IPS DF 19.7 (cell line): ENCODE results near the gene PANK1.
"Not testable (repeated sequence)": the region's sequence is repeated elsewhere in the genome, so short reads cannot be mapped to it uniquely, and the experiment has no call there.

ENCODE experiments used
- DNase-seq: peaks from one replicate; pipeline ENCODE4 v3.0.0-alpha.2; 2013; ENCODE audit warnings: low read depth, low spot score

Gene PANK1

DNA sequence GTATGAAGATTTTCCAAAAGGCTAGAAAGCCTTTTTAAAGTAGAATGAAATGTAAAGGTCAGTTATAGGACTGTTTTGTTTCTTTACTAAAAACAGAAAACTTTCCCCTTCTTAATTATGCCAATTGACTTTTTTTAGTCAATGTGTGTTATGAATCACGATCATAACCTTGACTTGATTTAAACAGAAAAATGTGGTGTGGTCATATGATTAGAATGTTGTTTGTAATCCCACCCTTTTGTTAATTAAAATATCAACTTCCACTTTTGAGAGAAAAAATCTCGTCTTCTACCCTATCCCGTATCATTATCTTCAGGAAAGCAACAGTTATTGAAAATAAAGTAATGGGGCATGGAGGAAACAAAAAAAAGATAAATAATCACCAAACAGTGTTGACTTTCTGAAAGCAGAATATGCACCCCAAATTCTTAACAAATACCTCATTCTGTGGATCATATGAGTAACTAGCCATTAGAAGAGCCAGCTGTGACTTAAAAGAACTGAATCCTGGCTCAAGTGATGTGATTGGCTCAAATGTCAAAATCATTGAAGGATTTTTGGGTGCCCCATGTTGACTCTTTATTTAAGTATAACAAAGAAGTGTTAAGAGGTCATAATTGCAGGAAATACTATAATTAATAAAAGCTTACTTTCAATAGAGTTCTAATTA lies 77.3 kb downstream of the PANK1 start:
- DNase-seq, result no peak

DNA sequence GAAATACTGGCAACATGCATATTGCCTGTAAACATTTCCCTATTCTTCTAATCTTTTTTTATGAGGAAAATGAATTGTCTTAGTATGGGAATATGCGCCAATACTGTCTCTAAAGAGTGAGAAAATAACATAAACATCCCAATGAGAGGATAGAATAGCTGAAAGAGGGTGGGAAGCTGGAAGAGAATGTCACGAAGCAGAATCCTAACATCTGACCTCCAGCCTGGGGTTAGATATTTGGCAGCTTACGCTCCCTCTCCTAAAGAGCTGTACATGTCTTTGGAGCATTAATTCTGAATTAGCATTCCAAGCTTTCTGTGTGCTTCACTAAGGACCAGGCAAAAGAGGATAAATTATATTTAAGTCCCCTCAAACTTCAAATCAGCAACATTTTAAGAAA lies 78.0 kb downstream of the PANK1 start:
- DNase-seq, result no peak

DNA sequence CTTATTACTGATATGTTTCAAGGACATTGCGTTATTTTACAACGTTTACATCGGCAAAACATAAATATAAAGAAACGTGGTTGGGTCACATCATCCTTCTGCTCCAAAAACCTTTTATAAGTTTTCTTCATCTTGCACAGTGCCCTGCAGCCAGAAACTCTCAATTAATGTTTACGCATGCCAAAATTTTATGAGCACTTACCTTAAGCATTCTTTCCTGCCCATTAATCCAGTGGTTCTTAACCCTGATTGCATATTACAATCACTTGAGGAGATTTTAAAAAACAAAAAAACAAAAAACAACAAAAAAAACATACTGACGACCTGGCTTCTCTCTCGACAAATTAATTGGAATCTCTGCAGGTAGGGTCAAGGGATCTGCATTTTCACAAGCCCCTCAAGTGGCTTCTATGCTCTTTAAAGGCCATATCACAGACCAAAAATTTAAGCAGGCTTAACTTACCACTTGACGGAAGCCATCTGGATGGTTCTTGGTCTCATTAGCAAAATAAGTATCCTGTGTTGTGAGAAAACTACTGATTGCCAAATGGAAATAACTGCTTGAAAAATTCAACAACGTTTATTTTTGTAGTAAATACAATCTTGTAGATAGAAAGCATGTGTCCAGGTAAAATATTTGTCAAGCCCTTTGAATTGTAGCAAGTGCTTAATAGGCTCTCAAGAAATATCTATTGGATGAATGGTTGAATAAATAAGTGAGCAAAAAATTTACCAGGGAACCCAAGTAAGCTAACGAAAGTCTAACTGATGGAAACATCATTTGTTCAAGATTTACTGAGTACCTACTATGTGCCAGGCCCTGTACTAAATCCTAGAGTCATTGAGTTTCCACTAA lies 78.7 kb downstream of the PANK1 start:
- DNase-seq, result no peak

DNA sequence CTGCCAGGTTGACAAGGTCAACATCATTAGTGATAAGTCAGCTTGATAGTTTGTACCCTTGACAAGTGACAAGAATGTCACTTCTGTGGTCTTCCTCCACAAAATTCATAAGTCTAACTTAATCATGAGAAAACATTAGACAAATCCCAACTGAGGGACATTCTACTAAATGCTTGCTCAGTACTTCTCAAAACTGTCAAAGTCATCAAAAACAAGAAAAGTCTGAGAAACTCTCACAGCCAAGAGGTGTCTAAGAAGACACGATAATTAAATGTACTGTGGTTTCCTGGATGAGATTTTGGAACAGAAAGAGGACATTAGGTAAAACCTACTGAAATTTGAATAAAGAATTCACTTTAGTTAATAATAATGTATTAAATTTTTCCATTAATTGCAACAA lies 79.9 kb downstream of the PANK1 start:
- DNase-seq, result no peak

DNA sequence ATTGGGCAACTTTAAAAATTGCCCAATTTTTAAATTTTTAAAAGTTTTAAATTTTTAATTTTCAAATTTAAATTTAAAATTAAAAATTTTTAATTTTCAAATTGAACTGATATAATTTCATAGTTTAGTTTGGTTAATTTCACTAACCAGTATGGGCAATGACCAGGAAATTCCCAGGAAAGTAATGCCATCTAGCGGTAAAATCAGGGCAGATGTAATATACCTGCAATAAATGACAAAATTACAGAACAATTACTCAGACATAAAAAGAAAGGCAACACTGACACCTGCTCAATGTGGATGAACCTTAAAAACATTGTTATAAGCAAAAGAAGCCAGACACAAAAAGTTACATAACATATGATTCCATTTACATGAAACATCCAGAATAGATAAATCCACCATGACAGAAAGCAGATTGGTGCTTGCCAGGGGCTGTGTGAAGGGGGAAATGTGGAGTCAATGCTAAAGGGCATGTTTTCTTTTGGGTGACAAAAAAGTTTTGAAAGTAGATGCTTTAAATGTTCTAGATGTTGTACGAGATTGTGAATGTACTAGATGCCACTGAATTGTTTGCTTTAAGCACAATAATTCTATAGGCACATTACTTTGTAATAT lies 81.1 kb downstream of the PANK1 start:
- no peak for DNase-seq

DNA sequence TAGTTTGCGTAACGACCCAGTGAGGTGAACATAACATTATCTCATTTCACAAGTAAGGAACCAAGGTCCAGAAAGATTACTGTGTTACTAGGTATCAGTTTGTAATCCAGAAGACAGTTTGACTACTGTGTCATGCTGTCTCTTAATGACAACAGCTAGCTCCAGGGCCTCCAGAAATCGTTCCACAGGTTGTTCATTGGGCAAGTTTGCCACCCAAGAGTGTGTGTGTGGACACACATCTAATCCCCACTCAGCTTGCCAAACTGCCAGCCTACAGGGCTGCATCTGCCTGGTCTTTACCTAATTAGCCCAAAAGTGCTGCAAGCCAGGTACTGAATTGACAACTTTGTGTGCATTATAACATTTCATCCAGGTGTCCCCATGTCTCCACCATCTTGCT lies 81.7 kb downstream of the PANK1 start:
- no peak for DNase-seq

DNA sequence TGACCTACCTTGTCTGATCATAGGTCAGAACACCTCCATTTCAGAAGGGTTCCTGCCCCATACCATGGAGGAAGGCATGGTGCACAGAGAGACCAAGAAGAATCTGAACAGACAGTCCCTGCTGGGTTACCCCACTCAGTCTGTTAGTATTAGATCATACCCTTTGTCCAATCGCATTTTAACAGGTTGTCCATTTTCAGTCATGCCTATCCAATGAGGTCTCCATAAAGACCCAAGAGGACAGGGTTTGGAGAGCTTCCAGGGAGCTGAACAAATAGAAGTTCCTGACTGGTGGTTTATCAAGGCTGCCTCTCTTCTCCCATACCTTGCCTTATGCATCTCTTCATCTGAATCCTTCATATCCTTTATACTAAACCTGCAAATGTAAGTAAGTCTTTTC lies 88.4 kb downstream of the PANK1 start:
- no peak for DNase-seq

DNA sequence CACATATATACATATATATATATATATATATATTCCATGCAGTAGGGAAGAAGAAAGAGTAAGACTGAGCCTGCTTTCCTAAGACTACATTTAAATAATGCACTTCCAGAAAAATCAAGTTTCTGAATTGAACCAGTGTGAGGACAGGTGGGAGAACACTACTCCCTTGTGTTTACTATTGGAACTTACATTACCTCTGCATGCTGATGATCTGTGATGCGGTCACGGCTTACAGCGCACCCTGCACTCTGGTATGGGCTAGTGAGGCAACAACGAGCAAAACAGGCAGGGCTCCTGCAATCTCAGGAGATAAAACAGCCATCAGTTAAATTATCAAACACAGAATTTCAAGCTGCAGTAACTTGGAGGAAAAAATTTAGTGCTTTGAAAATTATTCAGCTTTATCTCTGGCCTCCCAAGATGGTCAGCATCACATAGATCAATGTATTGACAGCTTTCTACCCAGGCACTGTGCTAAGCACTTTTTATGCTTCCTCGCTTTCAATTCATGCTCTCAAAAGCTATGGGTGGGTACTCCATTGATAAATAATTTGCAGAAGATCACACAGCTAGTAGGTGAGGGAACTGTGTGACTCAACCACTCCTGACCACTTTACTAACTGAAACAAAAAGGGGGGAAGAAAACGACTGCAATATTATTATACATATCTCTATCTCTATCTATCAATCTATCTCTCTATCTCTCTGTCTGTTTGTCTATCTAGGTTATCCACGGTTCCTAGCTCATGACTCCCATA lies 89.2 kb downstream of the PANK1 start:
- DNase-seq, result no peak

DNA sequence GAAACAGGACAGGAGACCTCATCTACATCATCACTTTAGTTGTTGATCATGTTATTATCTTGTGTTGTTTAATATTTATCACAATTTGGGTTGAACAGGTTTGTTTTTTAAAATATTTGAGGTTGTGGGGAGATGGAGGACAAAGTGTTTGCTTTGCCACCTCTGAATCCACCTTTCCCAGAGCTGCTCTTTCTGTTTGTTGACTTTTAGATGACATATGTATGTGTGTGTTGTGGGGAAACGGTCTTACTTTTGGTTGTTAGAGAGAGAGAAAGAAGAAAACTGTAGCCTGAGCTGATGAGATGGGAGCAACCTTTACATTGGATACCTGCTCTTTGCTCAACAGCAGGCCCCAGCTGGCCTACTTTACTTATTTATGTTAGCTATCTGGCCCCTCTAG lies 90.6 kb downstream of the PANK1 start:
- no peak for DNase-seq

DNA sequence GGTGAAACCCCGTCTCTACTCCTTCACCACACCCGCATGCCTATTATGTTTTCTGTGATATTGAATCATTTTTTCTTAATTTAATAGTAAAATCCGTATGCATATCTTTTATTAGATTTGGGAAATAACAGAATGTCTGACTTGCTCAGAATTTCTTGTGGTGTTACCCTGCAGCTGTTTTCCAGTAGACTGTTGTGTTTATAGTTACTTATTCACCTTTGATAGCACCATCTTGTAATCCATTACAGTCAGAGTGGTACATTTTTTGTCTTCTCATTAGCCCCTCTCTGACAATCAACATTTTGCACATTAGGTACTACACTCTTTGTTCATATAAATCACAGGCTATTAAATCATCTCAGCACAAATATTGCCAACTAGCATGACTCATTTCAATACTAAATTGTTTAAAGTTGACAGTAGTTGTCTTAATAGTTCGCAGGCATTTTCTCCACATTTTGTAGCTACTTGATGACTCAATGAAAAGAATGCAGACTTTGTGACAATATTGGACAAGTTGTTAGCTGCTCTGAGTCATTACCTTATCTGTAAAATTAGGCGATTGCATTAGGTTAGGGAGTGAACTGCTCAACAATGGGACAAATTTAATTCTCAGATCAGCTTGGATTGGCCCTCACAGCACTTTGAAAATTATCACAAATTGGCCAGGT lies 91.8 kb downstream of the PANK1 start:
- no peak for DNase-seq

DNA sequence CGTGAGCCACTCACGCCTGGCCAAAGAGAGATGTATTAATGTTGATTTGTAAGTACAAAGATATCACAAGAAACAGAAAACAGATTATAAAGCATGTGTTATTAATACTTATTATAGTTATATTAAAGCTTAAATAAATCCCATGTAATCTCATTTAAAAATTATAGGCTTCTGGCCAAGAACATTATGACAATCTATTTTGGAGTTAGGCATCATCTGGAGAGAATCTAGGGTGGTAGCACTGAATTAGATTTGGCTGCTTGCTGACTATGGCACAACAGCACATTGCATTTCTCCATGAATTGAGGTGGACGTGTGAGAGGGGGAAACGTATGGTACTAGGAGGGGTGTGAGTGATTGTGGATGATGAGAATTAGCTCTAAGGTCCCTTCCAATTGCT lies 92.8 kb downstream of the PANK1 start:
- no peak for DNase-seq

DNA sequence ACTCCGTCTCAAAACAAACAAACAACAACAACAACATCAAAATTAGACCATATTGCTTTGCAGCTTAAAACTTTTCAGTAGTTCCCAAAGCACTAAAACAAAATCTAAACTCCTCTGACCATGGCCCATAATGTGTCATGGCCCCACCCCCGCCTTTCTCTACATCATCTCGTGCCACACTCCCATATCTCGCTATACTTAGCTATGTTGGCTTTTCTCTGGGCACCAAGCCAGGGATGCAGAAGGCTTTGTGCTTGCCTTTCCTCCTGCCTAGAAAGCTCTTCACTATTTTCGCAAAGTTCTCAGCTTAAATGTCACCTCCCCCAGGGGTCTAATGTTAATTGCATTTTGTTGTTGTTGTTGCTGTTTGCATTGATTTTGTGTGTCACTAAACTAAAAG lies 94.5 kb downstream of the PANK1 start:
- no peak for DNase-seq

DNA sequence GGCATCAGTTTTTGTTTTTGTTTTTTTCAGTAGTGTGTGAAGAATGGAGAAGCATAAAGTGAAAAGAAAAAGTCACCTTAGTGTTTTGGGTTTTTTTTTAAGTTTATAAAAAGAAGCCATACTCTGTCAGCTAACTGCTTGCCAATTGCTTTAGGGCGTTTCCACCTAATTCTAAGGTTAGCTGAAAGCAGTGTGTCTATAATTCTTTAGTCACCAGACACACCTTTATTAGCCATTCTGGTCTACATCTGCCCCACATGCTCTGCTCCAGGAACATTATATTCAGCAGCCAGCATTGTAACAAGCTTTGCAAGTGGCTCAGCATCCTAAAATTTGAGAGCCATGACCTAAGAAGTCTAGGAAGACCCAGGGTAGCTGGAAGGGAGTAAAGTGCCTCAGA lies 95.5 kb downstream of the PANK1 start:
- no peak for DNase-seq

DNA sequence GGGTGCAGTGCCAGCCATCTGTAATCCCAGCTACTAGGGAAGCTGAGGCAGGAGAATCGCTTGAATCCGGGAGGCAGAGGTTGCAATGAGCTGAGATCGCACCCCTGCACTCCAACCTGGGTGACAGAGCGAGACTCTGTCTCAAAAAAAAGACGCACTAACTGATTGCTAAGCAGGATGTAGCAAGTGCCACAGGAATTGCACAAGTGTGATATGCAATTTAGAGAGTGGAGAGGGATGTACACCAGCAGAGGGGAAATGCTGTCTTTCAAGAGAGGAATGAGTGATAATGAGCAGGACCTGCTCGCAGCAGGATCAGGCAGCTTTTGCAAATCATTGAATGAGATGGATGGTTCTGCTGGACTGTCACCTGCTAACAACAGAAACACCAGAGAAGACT lies 96.4 kb downstream of the PANK1 start:
- no peak for DNase-seq

DNA sequence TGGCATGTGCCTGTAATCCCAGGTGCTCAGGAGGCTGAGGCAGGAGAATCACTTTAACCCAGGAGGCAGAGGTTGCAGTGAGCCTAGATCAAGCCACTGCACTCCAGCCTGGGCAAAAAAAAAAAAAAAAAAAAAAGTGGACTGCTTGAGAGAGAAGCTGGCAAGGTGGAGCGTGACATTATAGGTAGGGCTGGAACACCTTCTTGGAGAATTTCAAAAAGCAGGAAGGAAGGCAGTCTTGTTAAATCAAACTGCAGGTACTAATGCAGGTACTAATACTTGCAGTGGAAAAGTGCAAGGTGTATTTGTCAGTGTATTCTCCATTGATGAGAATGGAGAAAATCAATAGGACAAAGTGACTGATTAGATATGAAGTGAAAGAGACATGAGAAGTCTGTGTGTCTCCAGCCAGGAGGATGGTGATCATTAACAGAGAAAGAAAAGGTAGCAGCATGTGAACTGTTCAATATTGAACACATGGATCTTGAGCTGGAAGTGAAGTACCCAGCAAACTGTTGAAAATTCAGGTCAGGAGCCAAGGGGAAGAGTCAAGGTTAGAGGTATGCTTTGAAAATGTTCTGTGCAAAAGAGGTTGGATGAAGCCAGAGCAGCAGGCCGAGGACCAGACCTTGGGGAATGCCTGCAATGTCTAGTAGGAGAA lies 97.1 kb downstream of the PANK1 start:
- DNase-seq, result no peak

DNA sequence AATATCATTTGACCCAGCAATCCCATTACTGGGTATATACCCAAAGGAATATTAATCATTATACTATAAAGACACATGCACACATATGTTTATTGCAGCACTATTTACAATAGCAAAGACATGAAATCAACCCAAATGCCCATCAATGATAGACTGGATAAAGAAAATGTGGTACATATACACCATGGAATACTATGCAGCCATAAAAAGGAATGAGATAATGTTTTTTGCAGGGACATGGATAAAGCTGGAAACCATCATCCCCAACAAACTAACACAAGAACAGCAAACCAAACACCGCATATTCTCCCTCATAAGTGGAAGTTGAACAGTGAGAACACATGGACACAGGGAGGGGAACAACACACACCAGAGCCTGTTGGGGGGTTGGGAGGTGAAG lies 98.4 kb downstream of the PANK1 start:
- not testable (repeated sequence) for DNase-seq

DNA sequence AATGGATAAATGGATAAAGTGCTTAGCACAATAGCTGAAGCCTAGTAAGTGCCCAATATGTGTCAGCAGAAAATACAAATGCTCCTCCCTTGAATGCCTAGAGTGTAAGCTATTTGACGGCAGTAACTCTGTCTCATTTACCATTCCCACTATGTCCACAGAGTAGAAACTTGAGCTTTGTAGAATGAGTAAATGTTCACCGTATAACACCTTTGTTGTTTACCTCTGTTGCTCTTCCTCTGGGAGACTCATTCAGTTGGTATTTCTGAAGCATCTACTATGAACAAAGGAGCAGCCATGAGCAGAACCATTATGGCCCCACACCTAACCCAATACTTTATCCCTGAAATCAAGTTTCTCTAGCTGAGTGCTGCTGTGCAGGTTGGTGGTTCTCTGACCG lies 101.2 kb downstream of the PANK1 start:
- DNase-seq, result no peak

DNA sequence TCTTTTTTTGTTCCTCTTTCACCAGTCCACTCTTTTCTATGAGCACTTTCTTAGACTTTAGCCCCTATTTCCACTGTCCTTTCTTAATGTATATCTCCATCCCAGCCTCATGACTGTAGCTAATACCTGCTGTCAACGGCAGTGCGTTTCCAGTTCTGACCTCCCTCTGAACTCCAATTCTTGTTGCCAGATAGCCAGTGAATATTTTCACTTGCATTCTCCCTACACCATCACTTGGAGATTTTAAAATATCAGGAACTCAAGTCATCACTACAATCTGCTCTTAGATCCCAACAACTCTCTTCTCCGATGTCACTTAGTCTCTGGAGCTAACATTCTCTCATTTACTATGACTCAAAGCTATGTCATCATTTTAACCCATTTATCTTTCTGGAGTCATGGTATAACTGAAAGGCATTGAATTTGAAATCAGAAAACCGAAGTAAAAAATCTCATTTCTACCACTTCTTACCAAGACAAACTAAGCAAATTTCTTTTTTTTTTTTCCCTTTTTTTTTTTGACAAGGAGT lies 104.6 kb downstream of the PANK1 start:
- no peak for DNase-seq

DNA sequence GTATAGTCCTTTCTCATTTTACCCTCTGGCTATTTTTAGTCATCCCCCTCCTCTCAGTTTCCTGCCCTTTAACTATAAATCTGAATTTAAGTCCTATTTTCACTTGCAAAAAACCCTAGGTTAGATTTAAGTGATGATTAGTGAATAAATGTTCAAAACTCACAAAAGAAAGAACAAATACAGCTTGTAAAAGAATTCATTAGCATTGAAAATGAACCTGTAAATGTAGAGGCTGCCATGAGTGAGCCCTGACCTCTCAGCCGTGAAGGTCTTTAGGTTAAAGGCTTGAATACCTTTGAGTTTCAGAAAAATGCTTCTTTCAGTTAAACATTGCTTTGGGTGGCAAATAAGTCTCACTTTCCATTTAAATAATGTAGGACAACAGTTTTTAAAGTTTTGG lies 107.7 kb downstream of the PANK1 start:
- DNase-seq, result no peak

DNA sequence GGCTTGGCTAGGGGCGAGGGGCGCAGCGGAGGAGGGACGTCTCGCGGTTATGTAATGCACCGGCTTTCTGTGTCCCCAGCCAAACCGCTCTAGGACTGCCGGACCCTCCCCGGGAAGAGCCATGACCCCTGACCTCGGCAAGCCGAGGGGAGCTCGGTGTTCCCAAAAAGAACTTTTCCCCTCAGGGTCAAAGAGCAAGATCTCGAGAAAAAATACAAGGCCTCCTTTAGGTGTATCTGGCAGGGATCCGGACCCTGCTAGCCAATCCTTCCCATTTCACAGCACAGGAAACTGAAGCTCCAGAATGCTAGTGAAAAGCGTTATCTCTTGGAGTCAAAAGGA lies 109.1 kb downstream of the PANK1 start:
- DNase-seq, result no peak
